Liver (tissue), 2 donors: Measurements from ENCODE around the gene OPN5.

ENCODE experiments used
- FOXA2 ChIP-seq: IDR thresholded peaks from 2 replicates; pipeline ENCODE4 v1.6.1; 2016; ENCODE audit warnings: antibody characterized with exemption
- GABPA ChIP-seq, 2 donors: IDR thresholded peaks in 1 of 2; conservative IDR thresholded peaks in 1 of 2; 2 replicates each; pipeline ENCODE4 v1.6.1; 2016; ENCODE audit warnings: antibody characterized with exemption in 2 of 2, mild to moderate bottlenecking in 1 of 2, moderate library complexity in 1 of 2
- donor health status: healthy.

DNA sequence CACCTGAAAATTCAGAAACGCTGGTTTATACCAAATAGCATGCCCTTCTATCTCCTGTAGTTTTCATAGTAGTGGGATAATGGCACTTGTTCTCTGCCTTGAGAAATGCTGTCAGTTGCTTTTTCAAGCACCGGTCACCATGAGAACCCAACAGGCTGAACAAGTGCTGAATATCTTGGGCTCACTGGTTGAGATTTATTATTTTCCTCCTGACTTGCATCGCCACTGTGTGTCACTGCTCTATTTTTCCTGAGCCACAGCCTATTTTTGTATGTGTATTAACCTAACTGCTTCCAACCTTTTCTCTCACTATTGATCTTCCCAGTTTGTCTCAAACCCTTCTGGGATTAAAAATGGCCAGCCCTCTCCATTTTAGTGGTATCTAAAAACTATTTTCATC lies 71.9 kb downstream of the OPN5 start:
- TF ChIP-seq GABPA (IDR thresholded peaks at IDR 0.05 in 1 of 2, conservative IDR thresholded peaks at IDR 0.05 in 1 of 2) (no peak), FOXA2 (no peak)
